ENCODE measurements around the gene MYO9B. TPM values are rescaled to one million over a fixed set of nuclear protein-coding genes. Genes with fewer than 3 reads are reported as not detected.

The MYO9B gene
- total RNA-seq, 1 experiment from 2014 or later = 36.9 TPM

DNA sequence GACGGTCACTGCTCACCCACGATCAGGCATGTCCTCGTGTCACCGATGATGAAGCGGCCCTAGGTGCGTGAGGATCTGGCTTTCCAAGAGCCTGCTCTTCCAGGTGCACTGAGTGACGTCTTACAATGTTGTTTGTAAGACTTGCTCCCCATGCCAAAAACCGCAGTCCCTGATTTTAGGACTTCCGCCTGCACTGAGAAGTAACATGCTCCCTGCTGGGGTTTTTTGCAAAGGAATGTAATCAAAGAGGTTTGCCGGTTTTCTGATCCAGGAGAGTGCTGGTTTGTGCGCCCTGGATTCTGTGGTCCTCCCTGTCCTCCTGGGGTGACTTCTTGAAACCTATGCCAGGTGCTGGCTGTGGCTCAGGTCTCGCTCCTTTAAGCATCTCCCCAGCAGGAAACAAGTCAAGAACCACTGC is 38.8 kb downstream of the MYO9B start:
- DNase-seq (ENCODE audit: low read depth) = no peak

DNA sequence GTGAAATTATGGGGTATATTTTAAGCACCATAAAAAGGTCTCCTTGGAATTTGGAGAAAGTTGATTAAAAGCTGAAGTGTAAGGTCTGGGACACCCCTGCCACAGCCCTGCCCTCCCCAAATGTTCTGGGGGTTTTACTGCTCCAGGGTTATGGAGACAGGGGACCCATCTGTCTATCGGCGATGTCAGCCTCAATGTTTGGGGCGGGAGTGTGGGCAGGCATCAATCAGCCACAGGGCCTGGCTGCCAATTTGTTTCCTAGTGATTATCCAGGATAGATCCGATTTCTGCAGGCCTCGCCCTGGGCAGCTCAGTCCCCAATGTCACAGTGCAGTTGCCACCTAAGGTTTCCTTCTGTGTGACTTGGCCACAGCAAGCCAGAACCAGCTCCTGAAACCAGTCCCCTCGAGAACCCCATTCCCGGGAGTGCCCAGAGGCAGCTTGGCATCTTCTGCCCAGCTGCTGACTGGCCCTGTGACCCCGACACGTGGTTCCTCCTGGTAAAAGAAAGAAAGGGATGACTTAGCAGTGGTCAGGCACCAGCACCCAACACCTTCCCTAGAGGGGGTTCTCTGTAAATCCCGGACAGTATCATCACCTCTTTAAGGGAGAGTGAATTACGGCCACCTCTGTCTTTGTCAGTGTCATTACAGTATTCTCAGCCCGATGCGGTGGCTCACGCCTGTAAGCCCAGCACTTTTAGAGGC is 41.6 kb downstream of the MYO9B start:
- peak; percentile 23 for DNase-seq (ENCODE audit: low read depth)

DNA sequence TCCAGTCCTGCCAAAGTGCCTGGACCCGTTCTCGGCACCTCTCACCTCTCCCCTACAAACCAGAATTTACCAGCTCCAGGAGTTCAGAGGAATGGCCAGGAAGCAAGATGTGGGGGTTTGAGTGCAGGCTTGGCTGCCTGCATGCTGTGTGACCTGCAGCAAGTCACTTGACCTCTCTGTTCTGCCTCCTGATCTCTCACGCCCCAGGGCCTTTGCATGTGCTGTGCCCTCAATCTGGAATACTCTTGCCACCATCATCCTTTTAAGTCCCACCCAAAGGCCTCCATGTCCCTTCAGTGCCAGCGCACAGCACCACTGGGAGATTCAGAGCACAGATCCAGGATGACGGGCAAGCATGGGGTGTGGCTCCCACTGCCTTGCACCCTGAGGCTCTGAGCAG is 43.4 kb downstream of the MYO9B start:
- DNase-seq (ENCODE audit: low read depth) = no peak

DNA sequence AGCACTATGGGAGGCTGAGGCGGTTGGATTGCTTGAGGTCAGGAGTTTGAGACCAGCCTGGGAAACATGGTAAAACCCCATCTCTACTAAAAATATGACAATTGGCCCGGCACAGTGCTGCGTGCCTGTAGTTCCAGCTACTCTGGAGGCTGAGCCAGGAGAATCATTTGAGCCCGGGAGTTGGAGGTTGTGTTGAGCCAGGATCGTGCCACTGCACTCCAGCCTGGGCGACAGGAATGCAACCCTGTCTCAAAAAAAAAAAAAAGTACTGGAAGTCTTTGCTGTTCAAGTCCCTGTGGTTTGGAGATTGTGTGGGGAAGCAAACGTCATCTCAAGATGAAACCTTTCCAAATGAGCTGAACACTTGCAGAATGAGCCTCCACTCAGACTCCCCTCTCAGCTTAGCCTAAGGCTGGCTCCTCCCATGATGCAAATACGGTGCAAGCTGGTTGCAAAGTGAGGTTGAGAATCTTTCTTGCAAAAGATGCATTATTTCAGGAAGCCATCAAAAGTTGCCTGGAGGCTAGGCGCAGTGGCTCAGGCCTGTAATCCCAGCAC is 46.2 kb downstream of the MYO9B start:
- peak; percentile 91 for DNase-seq (ENCODE audit: low read depth)

DNA sequence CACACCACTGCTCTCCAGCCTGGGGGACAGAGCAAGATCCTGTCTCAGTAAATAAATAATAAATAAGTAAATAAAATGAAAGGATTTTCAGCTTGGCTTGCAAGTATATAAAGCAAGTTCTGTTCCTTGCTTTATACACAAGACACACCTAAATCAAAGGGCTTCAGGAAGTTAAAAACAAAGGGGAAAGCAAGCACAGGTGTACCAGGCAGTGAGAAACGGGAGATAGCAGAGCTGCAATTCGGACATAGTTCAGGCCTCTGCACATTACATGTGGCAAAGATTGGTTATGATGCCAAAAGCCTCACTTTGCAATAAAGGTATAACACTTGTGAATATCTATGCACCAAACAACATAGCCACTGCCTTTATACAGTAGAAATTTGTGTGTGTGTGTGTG is 47.5 kb downstream of the MYO9B start:
- DNase-seq (ENCODE audit: low read depth) = no peak

DNA sequence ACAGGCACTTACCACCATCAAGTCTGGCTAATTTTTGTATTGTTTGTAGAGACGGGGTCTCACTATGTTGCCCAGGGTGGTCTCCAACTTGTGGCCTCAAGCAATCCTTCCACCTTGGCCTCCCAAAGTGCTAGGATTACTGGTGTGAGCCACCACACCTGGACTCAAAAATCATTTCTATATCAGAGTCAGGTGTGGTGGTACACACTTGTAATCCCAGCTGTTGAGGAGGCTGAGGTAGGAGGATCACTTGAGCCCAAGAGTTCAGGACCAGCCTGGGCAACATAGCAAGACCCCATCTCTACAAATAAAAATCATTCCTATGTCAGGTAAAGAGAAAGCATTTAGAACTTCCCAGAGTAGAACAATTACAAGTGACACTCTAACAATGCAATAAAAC is 48.4 kb downstream of the MYO9B start:
- DNase-seq (ENCODE audit: low read depth) = no peak

DNA sequence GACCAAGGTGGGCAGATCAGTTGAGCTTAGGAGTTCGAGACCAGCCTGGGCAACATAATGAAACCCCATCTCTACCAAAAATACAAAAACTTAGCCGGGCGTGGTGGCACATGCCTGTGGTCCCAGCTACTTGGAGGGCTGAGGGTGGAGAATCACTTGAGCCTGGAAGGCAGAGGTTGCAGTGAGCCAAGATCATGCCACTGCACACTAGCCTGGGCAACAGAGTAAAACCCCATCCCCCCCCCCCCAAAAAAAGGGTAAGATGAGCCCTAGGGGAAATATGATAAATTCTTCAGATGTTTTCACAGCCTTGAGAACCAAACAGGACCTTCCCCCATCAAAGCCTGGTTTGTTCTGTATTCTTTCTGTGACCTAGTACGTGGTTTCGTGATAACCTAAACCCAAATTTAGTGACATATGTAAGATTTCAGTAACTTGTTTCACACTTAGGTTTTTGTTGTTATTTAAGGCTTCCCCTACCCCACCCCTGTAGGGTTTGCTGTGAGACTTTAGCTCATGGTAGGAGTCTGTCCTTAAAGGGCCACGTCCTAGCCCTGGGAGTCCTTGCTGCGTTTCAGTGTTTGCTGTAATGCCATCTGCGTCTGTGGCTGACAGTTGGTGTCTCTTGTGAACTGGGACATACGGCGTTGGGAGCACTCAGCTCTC is 49.6 kb downstream of the MYO9B start:
- DNase-seq (ENCODE audit: low read depth) = peak; percentile 71

DNA sequence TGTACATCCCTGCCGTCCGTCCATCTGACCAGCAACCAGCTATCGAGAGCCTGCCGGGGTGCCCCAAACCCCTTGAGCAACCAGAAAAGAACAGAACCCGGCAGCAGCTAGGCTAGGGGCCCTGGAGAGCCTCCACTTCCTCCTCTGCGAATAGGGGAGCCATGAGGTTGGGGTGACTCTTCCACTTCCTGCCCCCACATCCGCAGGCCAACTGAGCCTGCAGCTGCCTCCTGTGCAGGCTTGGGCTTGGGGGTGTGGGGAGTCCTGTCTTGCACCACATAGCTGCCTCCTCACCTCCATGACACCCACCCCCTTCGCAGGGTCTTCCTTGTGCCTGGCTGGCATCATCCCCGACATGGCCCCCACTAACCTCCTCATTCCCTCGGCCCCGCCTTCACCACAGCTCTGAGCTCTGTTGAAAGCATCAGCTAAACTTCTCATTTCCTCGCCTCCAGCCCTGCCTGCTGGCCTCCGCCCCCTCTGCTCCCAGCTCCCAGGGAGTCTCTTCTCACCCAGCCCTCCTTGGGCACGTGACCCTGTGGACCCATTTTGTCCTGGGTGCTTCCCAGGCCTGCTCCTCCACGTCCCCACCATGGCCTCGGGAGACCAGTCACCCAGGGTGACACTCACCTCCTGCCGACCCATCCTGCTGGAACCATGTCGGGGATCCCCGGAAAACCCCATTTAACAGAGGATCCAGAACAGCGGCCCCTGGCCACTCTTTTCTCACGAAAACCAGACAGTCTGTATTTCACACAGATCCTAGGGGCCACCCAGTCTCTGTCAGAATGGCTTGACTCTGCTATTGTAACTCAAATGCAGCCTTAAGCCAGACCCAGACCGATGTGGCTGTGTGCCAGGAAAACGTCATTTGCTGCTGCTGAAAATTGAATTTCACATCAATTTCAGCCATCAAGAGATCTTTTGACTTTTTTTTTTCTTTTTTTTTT is 50.4 kb downstream of the MYO9B start:
- peak; percentile 76 for DNase-seq (ENCODE audit: low read depth)

DNA sequence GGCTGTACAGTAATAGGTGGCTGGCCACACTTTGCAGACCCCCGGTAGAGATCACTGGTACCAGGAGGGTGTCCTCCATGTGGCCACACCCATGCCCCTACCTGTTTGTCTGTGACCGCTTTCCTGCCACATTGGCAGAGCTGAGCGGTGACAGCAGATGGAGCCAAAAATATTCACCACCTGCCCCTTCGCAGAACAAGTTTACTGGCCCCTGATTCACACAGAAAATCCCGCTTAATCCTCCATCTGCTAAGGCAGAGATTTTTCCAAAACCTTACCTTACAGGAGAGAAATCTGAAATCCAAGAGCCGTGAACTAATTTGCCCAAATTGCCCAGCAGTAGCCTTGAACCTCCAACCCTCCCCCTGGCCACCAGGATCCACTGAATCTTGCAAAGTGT is 52.1 kb downstream of the MYO9B start:
- no peak for DNase-seq (ENCODE audit: low read depth)

DNA sequence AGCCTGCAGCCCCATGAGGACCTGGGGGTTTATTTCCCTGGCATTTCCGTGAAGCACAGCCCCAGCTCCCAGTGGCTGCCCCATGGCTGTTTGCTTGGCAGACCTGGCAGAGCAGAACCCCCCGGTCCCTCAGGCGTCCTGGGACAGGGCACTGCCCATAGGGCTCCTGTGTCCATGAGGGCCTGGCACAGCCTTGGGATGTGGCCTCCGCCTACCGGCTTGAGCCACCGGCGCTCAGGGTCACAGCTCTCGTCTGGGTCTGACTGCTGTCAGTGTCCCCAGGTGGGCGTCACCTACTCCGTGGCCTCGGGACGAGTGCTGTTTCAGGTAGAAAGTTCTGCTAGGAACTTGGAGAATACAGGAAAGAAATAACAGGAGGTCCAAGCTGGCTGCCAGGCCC is 52.8 kb downstream of the MYO9B start:
- no peak for DNase-seq (ENCODE audit: low read depth)

DNA sequence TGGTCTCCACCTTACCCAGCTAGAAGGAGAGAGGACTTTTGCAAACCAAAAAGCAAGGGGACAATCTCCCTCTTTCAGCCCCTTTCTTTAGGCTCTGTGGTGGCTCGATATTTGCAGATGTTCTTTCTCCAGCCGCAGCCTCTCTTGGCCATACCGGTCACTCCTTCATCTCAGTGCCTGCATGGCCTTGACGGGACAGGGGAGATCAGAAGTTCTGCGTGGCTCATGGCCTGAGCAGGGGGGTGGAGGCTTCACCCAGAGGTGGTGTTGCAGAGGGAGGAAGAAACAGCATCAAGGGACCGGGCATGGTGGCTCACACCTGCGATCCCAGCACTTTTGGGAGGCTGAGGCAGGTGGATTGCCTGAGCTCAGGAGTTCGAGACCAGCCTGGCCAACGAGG is 53.2 kb downstream of the MYO9B start:
- no peak for DNase-seq (ENCODE audit: low read depth)

DNA sequence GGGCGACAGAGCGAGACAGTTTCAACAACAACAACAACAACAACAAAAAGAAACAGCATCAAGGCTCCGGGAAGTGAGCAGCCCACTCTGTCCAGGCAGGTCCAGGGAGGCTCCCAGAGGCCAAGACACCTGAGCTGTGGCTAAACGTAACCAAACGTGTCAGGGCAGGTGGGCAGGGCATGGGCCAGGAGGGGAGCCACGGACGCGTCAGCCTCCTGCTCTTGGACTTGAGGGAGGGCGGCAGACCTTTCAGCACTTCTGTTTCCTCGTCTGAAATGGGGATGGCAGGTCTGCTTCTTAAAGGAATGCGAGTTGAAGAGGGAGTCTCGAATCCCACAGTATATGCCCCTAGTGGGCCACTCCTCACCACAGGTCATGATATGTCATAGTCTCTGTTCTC is 53.8 kb downstream of the MYO9B start:
- no peak for DNase-seq (ENCODE audit: low read depth)

DNA sequence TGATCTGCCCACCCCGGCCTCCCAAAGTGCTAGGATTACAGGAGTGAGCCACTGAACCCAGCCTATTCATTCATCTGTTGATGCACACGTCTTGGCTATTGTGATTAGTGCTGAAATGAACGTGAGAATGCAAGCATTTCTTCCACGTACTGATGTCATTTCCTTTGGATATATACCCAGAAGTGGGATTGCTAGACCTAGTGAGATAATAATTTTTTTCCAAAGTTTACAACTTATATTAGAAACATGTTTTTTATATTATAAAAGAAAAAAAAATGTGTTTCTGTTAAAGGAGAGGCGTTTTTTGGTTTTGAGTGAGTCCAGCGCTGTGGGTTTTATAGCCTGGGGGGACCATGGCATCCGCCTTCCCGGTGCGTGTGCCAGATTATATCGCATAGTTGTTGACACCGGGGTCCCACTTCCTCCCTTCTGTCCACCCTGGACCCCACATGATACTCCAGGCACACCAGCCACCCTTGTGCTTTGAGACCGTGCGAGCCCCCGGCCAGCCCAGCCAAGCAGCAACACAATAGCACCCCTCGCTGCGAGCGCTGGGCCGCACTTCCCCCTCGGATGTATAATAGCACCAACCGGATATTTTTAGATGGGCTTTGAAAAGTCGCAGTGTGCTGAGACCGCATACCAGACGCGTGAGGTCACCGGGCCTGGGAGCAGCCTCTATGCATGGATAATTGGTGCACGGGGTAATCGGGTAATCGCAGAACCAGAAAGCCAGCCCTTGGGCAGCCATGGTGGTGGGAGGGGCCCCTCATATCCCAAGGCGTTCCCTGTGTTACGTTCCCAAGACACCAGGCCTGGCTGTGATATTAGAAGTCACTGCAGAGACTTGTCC is 59.6 kb downstream of the MYO9B start:
- peak; percentile 99 for DNase-seq (ENCODE audit: low read depth)

DNA sequence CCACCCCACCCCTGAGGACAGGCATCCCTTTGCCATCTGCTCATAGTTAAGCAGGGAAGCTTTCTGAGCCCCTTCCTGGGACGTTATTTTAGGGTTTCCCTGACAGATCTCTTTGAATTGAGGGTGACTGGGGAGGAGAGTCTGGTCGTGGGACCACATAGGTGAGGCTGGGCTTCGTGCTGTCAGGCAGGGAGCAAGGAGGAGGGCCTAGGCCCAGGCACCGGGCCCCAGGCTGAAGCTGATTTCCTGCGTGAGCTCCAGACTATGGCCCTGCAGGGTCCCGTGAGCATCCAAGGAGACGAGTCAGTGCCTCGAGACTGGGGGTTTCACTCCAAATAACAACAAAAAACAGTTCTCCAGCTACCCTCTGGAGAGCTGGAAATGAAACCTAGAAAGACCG is 60.4 kb downstream of the MYO9B start:
- no peak for DNase-seq (ENCODE audit: low read depth)

DNA sequence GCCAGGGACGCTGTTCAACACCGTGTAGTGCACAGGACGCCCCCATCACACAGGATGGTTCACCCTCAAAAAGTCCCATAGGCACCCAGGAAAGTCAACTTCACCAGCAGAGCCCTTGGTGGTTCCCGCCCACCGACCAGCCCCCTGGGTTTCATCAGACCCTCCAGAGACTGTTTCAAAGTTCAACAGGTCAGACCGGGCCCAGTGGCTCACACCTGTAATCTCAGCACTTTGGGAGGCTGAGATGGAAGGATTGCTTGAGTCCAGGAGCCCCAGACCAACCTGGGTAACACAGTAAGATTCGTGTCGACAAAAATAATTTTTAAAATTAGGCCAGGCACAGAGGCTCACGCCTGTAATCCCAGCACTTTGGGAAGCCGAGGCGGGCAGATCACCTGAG is 61.0 kb downstream of the MYO9B start:
- DNase-seq (ENCODE audit: low read depth) = no peak

DNA sequence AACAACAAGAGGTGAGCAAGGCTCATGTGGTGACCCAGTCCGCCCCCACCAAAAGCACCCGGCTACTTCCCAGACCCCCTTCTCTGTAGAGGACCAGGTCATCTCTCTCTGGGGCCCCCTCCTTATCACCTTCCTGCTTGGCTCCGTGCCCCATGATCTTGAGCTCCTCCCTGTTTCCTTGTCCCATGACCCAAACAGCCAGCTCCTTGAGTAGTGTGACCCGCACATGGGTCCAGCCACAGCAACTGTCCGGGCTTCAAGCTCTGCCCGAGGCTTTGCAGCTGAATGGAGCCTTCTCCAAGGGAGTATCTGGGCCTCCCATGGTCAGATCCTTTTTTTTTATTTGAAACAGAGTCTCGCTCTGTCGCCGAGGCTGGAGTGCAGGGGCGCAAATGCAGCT is 61.8 kb downstream of the MYO9B start:
- no peak for DNase-seq (ENCODE audit: low read depth)

DNA sequence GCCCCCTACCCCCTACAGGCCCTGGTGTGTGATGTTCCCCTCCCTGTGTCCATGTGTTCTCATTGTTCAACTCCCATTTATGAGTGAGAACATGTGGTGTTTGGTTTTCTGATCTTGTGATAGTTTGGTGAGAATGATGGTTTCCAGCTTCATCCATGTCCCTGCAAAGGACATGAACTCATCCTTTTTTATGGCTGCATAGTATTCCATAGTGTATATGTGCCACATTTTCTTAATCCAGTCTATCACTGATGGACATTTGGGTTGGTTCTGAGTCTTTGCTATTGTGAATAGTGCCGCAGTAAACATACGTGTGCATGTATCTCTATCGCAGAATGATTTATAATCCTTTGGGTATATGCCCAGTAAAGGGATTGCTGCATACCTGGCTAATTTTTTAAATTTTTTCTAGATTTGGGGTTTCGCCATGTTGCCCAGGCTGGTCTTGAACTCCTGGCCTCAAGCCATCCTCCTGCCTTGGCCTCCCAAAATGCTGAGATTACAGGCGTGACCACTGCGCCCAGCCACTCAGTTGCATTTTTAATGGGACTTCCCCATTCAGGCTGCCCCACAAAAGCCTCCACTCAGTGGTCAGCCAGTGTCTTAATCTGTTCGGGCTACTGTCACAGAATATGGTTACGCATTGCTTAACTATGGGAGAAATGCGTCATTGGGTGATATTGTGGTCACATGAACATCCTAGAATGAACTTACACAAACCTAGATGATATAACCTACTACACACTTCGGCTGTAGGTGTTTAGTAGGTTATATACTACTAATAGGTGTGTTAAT is 62.7 kb downstream of the MYO9B start:
- DNase-seq (ENCODE audit: low read depth) = peak; percentile 58

DNA sequence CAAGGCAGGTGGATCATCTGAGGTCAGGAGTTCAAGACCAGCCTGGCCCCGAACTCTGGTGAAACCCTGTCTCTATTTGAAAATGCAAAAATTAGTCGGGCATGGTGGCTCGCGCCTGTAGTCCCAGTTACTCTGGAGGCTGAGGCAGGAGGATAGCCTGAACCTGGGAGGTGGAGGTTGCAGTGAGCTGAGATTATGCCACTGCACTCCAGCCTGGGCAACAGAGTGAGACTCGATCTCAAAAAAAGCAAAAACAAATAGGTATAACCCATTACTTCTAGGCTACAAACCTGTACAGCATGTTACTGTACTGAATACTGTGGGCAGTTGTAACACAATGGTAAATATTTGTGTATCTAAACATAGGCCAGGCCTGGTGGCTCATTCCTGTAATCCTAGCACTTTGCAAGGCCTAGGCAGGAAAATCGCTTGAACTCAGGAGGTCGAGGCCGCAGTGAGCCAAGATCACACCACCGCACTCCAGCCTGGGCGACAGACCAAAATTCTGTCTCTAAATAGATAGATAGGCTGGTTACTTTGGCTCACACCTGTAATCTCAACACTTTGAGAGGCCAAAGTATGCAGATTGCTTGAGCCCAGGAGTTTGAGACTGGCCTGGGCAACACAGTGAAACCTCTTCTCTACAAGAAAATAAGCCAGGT is 63.5 kb downstream of the MYO9B start:
- DNase-seq (ENCODE audit: low read depth) = no peak

DNA sequence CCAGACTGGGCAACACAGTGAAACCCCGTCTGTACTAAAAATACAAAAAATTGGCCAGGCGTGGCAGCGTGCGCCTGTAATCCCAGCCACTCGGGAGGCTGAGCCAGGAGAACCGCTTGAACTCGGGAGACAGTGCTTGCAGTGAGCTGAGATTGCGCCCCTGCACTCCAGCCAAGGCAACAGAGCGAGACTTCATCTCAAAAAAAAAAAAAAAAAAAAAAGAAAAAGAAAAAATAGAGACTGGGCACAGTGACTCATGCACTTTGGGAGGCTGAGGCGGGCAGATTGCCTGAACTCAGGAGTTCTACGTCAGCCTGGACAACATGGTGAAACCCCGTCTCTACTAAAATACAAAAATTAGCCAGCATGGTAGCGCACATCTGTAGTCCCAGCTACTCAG is 69.2 kb downstream of the MYO9B start:
- peak; percentile 67 for DNase-seq (ENCODE audit: low read depth)

Data from RPMI7951 (cell line).